Measurements from ENCODE around the gene TGOLN2.
"Not testable (repeated sequence)": the region's sequence is repeated elsewhere in the genome, so short reads cannot be mapped to it uniquely, and the experiment has no call there.

Gene TGOLN2

GRCh38 chr2:85340034-85340892 lies 12.5 kb upstream of the TGOLN2 start:
- DNase-seq (ENCODE audit: low read depth in 2 of 2, low spot score in 1 of 2), result no peak

GRCh38 chr2:85334928-85335327 lies 7.1 kb upstream of the TGOLN2 start:
- no peak for DNase-seq (ENCODE audit: low read depth in 2 of 2, low spot score in 1 of 2)

- not testable (repeated sequence) for DNase-seq (ENCODE audit: low read depth in 2 of 2, low spot score in 1 of 2)
Measured at GRCh38 chr2:85333877-85334276, 6.1 kb upstream of the TGOLN2 start.

- no peak for DNase-seq (ENCODE audit: low read depth in 2 of 2, low spot score in 1 of 2)
Measured at GRCh38 chr2:85330839-85331636, 3.2 kb upstream of the TGOLN2 start.

GRCh38 chr2:85329701-85330100 lies 1.9 kb upstream of the TGOLN2 start:
- not testable (repeated sequence) for DNase-seq (ENCODE audit: low read depth in 2 of 2, low spot score in 1 of 2)

- no peak for DNase-seq (ENCODE audit: low read depth in 2 of 2, low spot score in 1 of 2)
Measured at GRCh38 chr2:85329181-85329651, 1.4 kb upstream of the TGOLN2 start.

- no peak for DNase-seq (ENCODE audit: low read depth in 2 of 2, low spot score in 1 of 2)
Measured at GRCh38 chr2:85327160-85327821, 498 bp downstream of the TGOLN2 start.

- DNase-seq (ENCODE audit: low read depth in 2 of 2, low spot score in 1 of 2), result no peak
Measured at GRCh38 chr2:85326406-85327159, 1.2 kb downstream of the TGOLN2 start.

GRCh38 chr2:85325466-85325811 lies 2.4 kb downstream of the TGOLN2 start:
- DNase-seq (ENCODE audit: low read depth in 2 of 2, low spot score in 1 of 2), result no peak

- DNase-seq (ENCODE audit: low read depth in 2 of 2, low spot score in 1 of 2), result no peak
Measured at GRCh38 chr2:85324639-85325465, 2.9 kb downstream of the TGOLN2 start.

- not testable (repeated sequence) for DNase-seq (ENCODE audit: low read depth in 2 of 2, low spot score in 1 of 2)
Measured at GRCh38 chr2:85323988-85324367, 3.8 kb downstream of the TGOLN2 start.

GRCh38 chr2:85323351-85323987 lies 4.3 kb downstream of the TGOLN2 start:
- DNase-seq (ENCODE audit: low read depth in 2 of 2, low spot score in 1 of 2), result no peak

- DNase-seq (ENCODE audit: low read depth in 2 of 2, low spot score in 1 of 2), result no peak
Measured at GRCh38 chr2:85319796-85320195, 8.0 kb downstream of the TGOLN2 start.

GRCh38 chr2:85318222-85319074 lies 9.3 kb downstream of the TGOLN2 start:
- no peak for DNase-seq (ENCODE audit: low read depth in 2 of 2, low spot score in 1 of 2)

- DNase-seq (ENCODE audit: low read depth in 2 of 2, low spot score in 1 of 2), result not testable (repeated sequence)
Measured at GRCh38 chr2:85315921-85316320, 11.9 kb downstream of the TGOLN2 start.

- DNase-seq (ENCODE audit: low read depth in 2 of 2, low spot score in 1 of 2), result no peak
Measured at GRCh38 chr2:85314884-85315242, 12.9 kb downstream of the TGOLN2 start.

GRCh38 chr2:85312404-85312803 lies 15.4 kb downstream of the TGOLN2 start:
- no peak for DNase-seq (ENCODE audit: low read depth in 2 of 2, low spot score in 1 of 2)

GRCh38 chr2:85310330-85310729 lies 17.5 kb downstream of the TGOLN2 start:
- DNase-seq (ENCODE audit: low read depth in 2 of 2, low spot score in 1 of 2), result no peak

All from stimulated activated CD8-positive, alpha-beta memory T cell treated with anti-CD3 and anti-CD28 coated beads, Interleukin-4, amount 100 ng/mL, for 4 hours (primary cell).